Tibial artery (tissue), 4 donors: Measurements from ENCODE around the gene SPOCD1.

Experiments used
- DNase-seq, 2 donors: peaks; one replicate each; pipeline ENCODE4 v3.0.0-alpha.2; 2019
- H3K27ac ChIP-seq, 2 donors: fragments of 200-600 bp; sonication (generic) in 1 of 2; 1 replicate in 1 of 2; 2 replicates in 1 of 2; pipeline ENCODE4 v1.5.1; 2018 to 2019; ENCODE audit warnings: mild to moderate bottlenecking in 1 of 2
- H3K27me3 ChIP-seq, 2 donors: fragments of 200-600 bp; sonication (generic) in 1 of 2; one replicate each; pipeline versions ENCODE4 v1.5.1 to v1.6.0; 2016 to 2019
- H3K36me3 ChIP-seq, 3 donors: fragments of 200-600 bp; sonication (generic) in 2 of 3; one replicate each; pipeline ENCODE4 v1.5.1; 2016 to 2019; ENCODE audit warnings: mild to moderate bottlenecking in 2 of 3
- H3K4me1 ChIP-seq, 4 donors: fragments of 200-600 bp; sonication (generic) in 2 of 4; 1 replicate in 3 of 4; 2 replicates in 1 of 4; pipeline ENCODE4 v1.5.1; 2016 to 2019
- H3K4me3 ChIP-seq, 2 donors: fragments of 200-600 bp; sonication (generic) in 1 of 2; 1 replicate in 1 of 2; 2 replicates in 1 of 2; pipeline ENCODE4 v1.5.1; 2018 to 2019; ENCODE audit warnings: mild to moderate bottlenecking in 2 of 2
- H3K9me3 ChIP-seq, 3 donors: fragments of 200-600 bp; sonication (generic) in 1 of 3; one replicate each; pipeline ENCODE4 v1.5.1; 2016 to 2019
- intact Hi-C: fragments of 100-400 bp; cut with DNase I; formaldehyde crosslinking; loops from one replicate; pipeline ENCODE4 v1.15.0; 2023; ENCODE audit warnings: low total_unique reads
- TF ChIP-seq, protein P1 (sequence below), 2 experiments: fragments of 200-600 bp in 1 of 2; fragments of 450-650 bp in 1 of 2; IDR thresholded peaks; one replicate each; pipeline ENCODE4 v1.5.1; 2017 to 2019; ENCODE audit warnings: antibody characterized with exemption in 2 of 2, mild to moderate bottlenecking in 1 of 2, moderate library complexity in 1 of 2

SPOCD1 gene

DNA sequence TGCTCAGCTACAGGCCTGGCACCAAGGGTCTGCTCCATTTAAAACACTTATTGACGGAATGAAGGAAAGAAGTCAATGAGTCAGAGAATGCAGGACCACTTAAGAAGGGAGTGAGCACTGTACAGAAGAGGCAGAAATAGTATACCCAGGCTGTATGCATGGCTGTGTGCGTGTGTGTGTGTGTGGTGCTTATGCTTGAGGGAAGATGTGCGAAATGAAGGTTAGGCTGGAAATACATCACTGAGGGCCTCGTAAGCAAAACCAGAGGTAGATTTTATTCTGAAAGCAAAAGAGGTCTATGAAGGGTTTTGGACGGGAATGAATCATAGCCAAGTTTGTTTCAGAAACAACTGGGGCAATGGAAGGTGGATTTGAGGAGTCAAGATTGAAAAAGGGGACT lies 42.0 kb downstream of the SPOCD1 start:
- intact Hi-C loops = no loop called here
- TF ChIP-seq, protein P1, sequence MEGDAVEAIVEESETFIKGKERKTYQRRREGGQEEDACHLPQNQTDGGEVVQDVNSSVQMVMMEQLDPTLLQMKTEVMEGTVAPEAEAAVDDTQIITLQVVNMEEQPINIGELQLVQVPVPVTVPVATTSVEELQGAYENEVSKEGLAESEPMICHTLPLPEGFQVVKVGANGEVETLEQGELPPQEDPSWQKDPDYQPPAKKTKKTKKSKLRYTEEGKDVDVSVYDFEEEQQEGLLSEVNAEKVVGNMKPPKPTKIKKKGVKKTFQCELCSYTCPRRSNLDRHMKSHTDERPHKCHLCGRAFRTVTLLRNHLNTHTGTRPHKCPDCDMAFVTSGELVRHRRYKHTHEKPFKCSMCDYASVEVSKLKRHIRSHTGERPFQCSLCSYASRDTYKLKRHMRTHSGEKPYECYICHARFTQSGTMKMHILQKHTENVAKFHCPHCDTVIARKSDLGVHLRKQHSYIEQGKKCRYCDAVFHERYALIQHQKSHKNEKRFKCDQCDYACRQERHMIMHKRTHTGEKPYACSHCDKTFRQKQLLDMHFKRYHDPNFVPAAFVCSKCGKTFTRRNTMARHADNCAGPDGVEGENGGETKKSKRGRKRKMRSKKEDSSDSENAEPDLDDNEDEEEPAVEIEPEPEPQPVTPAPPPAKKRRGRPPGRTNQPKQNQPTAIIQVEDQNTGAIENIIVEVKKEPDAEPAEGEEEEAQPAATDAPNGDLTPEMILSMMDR (IDR thresholded peaks at IDR 0.05) = no peak
- no peaks in the 10 kb centered on the region for H3K36me3 ChIP-seq
- no peak overlapping the region for H3K27ac ChIP-seq
- no peak overlapping the region for H3K4me3 ChIP-seq
- peaks cover 7 to 82% of the 10 kb centered on the region in 2 donors for H3K27me3 ChIP-seq
- no peaks in the 10 kb centered on the region for H3K9me3 ChIP-seq
- peaks cover 0 to 27% (median 14%) of the 10 kb centered on the region in 4 donors for H3K4me1 ChIP-seq
- no peak for DNase-seq

DNA sequence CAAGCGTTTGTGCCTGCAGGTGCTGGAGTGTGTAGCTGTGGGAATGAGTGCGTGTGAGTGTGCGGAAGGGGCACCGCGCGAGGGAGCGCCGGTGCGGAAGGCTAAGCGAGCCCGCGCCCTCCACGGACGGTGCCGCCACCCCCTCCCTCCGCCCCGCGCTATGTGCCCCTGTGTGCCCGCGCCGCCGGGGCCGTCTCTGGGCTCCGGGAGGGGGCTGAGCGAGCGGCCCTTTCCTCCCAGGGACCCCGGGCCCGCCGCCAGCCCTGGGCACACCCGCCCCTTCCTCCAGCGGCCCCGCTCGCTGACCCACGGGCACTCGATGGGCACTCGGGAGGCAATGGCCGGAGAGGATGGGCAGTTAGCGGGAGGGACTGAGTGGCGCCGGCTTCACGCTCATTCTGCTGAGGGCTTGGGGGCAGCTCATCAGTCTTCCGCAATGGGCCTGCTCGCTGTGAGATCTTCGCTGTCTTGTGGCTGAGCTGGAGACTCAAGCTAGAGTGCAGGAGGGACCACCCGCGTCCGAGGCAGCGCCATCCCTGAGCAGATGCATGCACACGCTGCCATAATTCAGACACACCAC lies 43.1 kb downstream of the SPOCD1 start:
- no peaks in the 10 kb centered on the region for H3K36me3 ChIP-seq
- intact Hi-C loops = no loop called here
- H3K9me3 ChIP-seq = no peaks in the 10 kb centered on the region
- DNase-seq = no peak
- TF ChIP-seq, protein P1 (IDR thresholded peaks at IDR 0.05) = no peak
- peak overlapping the region in 1 of 2 donors; percentile 23 for H3K4me3 ChIP-seq
- H3K4me1 ChIP-seq = peaks cover 0 to 27% (median 14%) of the 10 kb centered on the region in 4 donors
- no peak overlapping the region for H3K27ac ChIP-seq
- H3K27me3 ChIP-seq = peaks cover 7 to 72% of the 10 kb centered on the region in 2 donors

DNA sequence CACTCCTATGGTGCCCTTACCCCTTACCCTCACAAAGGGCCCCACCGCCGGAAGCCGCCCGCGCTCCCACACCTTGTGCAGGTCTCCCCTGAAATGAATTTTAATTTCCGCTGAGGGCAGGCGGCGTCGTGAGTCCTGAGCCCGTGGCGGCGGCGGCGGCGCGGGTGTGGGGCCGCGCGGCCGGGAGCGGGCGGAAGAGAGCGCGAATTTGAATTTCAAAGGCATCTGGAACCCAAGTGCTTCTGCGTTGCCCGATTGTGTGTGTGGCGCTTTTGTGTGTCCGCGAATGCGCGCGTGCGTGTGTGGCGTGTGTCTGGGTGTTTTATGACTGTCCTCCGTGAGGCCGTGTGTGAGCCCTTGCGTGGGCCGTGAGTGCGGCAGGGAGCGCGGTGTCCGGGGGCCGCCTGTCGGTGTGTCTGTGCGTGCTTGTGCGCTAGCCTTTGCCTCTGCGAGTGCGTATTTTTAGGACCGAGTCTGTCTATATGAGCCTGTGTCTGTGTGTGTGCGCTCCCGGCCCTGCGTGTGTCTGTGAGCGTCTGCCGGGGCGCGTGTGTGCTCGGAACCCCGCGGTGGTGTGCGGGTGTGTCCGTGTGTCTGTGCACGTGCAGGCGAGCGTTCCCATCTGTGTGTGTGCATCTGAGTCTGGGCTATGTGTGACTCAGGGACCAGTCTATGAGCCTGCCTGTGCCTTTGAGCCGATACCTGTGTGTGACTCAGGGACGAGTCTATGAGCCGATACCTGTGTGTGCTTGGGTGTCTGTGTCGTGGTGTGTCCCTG lies 43.7 kb downstream of the SPOCD1 start:
- Histone ChIP-seq H3K36me3 (no peaks in the 10 kb centered on the region), H3K4me1 (peaks cover 0 to 27% (median 14%) of the 10 kb centered on the region in 4 donors), H3K4me3 (peak overlapping the region in 1 of 2 donors; percentile 23), H3K27me3 (peaks cover 7 to 67% of the 10 kb centered on the region in 2 donors), H3K27ac (no peak overlapping the region), H3K9me3 (no peaks in the 10 kb centered on the region)
- TF ChIP-seq, protein P1 (IDR thresholded peaks at IDR 0.05) = no peak
- intact Hi-C loops = no loop called here
- DNase-seq = no peak

DNA sequence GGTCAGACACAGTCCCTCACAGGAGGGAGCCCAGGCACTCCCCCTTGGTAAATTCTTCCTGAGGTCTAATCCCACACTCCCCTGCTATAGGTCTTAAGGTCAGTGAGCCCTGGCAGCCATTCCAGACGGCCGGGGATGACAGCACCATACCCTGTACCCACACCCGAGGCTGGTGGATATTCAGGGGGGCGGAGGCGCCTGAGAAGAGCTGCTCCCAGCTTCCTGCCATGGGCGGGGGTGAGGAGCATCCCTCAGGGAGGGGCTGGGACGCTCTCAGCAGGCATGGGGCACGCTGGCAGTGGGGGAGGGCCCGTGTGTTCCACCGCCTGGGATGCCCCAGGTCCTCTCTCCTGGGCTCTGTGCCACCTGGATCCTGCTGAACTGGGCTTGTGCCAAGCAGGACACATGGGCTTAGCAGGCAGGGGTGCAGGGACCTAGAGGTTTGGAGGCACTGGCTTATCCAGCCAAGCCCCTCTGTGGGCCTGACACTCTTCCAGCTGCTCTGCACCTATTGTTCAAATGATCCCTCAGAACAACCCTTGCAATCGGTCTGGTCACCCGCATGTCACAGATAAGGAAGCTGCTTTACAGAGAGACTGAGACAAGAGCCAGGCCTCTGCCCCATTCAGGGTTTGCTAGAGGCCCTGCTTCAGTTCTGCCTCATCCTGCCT lies 46.0 kb downstream of the SPOCD1 start:
- TF ChIP-seq, protein P1 (IDR thresholded peaks at IDR 0.05) = no peak
- Histone ChIP-seq H3K4me1 (peaks cover 0 to 30% (median 15%) of the 10 kb centered on the region in 4 donors), H3K27ac (no peak overlapping the region), H3K9me3 (no peaks in the 10 kb centered on the region), H3K4me3 (no peak overlapping the region), H3K27me3 (peaks cover 7 to 47% of the 10 kb centered on the region in 2 donors), H3K36me3 (no peaks in the 10 kb centered on the region)
- no peak for DNase-seq
- intact Hi-C loops = loop anchor here (10.0 kb wide), 1 partner anchor 195 kb away; no protein-coding TSS in a partner anchor

DNA sequence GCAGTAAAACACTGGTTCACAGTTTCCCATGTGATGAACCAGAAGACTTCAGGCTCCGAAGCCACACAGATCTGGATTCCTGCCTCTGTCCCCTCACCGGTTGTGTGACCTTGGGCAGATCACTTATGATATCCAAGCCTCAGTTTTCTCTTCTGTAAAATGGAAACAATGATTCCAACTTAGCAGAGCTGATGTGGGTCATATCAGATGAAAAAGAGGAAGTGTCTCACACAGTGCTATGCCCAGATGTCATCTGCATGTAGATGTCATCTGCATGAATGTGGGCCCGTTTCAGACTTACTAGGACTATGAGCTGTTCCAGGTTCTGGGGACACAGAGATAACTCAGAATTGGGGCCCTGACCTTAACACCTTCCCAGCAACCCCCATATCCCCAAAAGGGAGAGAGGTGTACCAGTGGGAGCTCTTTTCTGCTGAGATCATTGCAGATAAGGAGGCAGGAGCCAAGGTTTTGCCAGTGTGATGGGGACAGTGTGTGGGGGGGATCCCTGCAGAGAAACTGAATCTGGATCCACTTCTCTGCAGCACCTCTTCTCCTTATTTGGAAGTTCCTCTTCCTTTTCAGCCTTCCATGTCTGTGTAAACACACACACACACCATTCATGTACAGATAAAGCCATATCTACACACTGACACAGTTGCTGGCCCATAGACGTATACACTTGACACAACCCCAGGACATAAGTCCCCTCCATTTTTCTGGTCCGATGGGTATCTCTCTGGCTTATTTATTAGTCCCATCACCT lies 46.7 kb downstream of the SPOCD1 start:
- Histone ChIP-seq H3K27me3 (peaks cover 7 to 42% of the 10 kb centered on the region in 2 donors), H3K4me3 (no peak overlapping the region), H3K4me1 (peaks cover 0 to 36% (median 20%) of the 10 kb centered on the region in 4 donors), H3K36me3 (no peaks in the 10 kb centered on the region), H3K27ac (no peak overlapping the region), H3K9me3 (no peaks in the 10 kb centered on the region)
- intact Hi-C loops = loop anchor here (10.0 kb wide), 1 partner anchor 196 kb away; no protein-coding TSS in a partner anchor
- TF ChIP-seq, protein P1 (IDR thresholded peaks at IDR 0.05) = no peak
- no peak for DNase-seq
